Caco-2 (cell line): Measurements from ENCODE around the gene PLB1. TPM values are rescaled to one million over a fixed set of nuclear protein-coding genes. Genes with fewer than 3 reads are reported as not detected.

Experiments
- BruUV-seq: library from RNA; stranded (reverse); fragments of 400-500 nt; replicated peaks from 2 replicates; lab custom pipeline; 2021; lab: Mats Ljungman, UMichigan
- CTCF ChIA-PET: fragments of 300-600 bp; sonication (Branson Sonifier 250); formaldehyde crosslinking; loops from one replicate; lab custom pipeline; 2022; ENCODE audit warnings: antibody characterized with exemption; lab: Charles Lee
- POLR2A ChIA-PET: fragments of 300-600 bp; sonication (Branson Sonifier 250); formaldehyde crosslinking; loops from one replicate; lab custom pipeline; 2022; ENCODE audit warnings: antibody characterized with exemption; lab: Charles Lee
- DNase-seq, 2 experiments: peaks; one replicate each; pipeline versions ENCODE4 v3.0.0 to v3.0.0-alpha.2; 2020 to 2022
- H3K27me3 ChIP-seq: replicated peaks from 2 replicates; pipeline ENCODE4 v1.6.0; 2011; ENCODE audit warnings: low read length; ENCODE audit not compliant: control insufficient read depth, insufficient read depth
- H3K36me3 ChIP-seq: 2 replicates; pipeline ENCODE4 v1.5.1; 2011; ENCODE audit warnings: low read length; ENCODE audit not compliant: control insufficient read depth, insufficient read depth
- H3K4me1 ChIP-seq: fragments of 250-450 bp; sonication (Bioruptor Pico); 2 replicates; pipeline ENCODE4 v1.5.1; 2020; ENCODE audit warnings: mild to moderate bottlenecking
- H3K4me3 ChIP-seq: 2 replicates; pipeline ENCODE4 v1.5.1; 2011; ENCODE audit warnings: low read depth, mild to moderate bottlenecking, control low read depth, low read length
- H3K9me3 ChIP-seq: fragments of 250-450 bp; sonication (Bioruptor Pico); 2 replicates; pipeline ENCODE4 v1.5.1; 2020; ENCODE audit warnings: mild to moderate bottlenecking, moderate library complexity
- H3K27ac Mint-ChIP-seq: one replicate; pipeline ENCODE4 v1.8.0; 2022; ENCODE audit warnings: mixed read lengths; ENCODE audit not compliant: unreplicated experiment
- H3K27me3 Mint-ChIP-seq: one replicate; pipeline ENCODE4 v1.8.0; 2022; ENCODE audit warnings: mixed read lengths; ENCODE audit not compliant: insufficient read depth, unreplicated experiment
- H3K36me3 Mint-ChIP-seq: one replicate; pipeline ENCODE4 v1.8.0; 2022; ENCODE audit warnings: mild to moderate bottlenecking, mixed read lengths; ENCODE audit not compliant: insufficient read depth, unreplicated experiment
- H3K4me1 Mint-ChIP-seq: one replicate; pipeline ENCODE4 v1.8.0; 2022; ENCODE audit warnings: low read depth, mixed read lengths; ENCODE audit not compliant: unreplicated experiment
- H3K4me3 Mint-ChIP-seq: one replicate; pipeline ENCODE4 v1.8.0; 2022; ENCODE audit warnings: mild to moderate bottlenecking, moderate library complexity, mixed read lengths; ENCODE audit not compliant: unreplicated experiment
- H3K9me3 Mint-ChIP-seq: one replicate; pipeline ENCODE4 v1.8.0; 2022; ENCODE audit warnings: mixed read lengths; ENCODE audit not compliant: unreplicated experiment
- CTCF ChIP-seq, 2 experiments: fragments of 200-600 bp in 1 of 2; IDR thresholded peaks; 1 replicate in 1 of 2; 2 replicates in 1 of 2; pipeline versions ENCODE4 v1.5.1 to v1.8.0; 2011 to 2022; ENCODE audit warnings: antibody characterized with exemption in 1 of 2, control low read depth in 1 of 2, inconsistent platforms in 1 of 2, low read depth in 1 of 2, low read length in 1 of 2, mild to moderate bottlenecking in 1 of 2, moderate library complexity in 1 of 2; ENCODE audit not compliant: insufficient read depth in 1 of 2, severe bottlenecking in 1 of 2, unreplicated experiment in 1 of 2
- intact Hi-C: fragments of 100-400 bp; cut with micrococcal nuclease; formaldehyde crosslinking; loops from one replicate; pipeline ENCODE4 v1.10.0; 2022; ENCODE audit not compliant: unreplicated experiment
- total RNA-seq: library from RNA; stranded (reverse); gene quantifications from 2 replicates; pipeline ENCODE4 v1.2.3, GENCODE V29; 2022

PLB1 gene
- total RNA-seq, 1 experiment from 2014 or later, result 2.8 TPM

DNA sequence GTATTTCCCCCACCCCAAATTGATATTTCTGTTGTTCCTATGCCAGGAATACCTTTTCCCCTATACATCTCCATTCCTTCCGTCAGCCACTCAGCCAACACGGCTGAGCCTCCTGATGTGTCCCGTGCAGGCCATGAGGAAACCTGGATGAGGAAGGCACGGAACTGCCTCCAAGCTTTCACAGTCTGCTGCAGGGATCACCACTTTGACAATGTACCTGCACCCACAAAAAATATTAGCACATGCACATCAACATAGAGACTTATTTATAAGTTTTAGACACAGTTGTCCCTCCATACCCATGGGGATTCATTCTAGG is 154.4 kb downstream of the PLB1 start:
- POLR2A ChIA-PET, result no interaction called here

GRCh38 chr2:28652217-28652616 is 156.4 kb downstream of the PLB1 start:
- Mint-ChIP-seq H3K4me1 (peaks cover 67% of the 10 kb centered on the region), H3K4me3 (no peak overlapping the region), H3K36me3 (no peaks in the 10 kb centered on the region), H3K27me3 (no peaks in the 10 kb centered on the region), H3K9me3 (no peaks in the 10 kb centered on the region), H3K27ac (no peak overlapping the region)
- Histone ChIP-seq H3K9me3 (no peaks in the 10 kb centered on the region), H3K4me3 (no peak overlapping the region), H3K4me1 (peaks cover 72% of the 10 kb centered on the region), H3K27me3 (no peaks in the 10 kb centered on the region), H3K36me3 (no peaks in the 10 kb centered on the region)
- ChIA-PET CTCF (no interaction called here), POLR2A (no interaction called here)
- no peak for TF ChIP-seq CTCF (IDR thresholded peaks at IDR 0.05; ENCODE audit: insufficient read depth in 1 of 2, low read depth in 1 of 2, low read length in 1 of 2, severe bottlenecking in 1 of 2, unreplicated experiment in 1 of 2)
- BruUV-seq, result no TSS peak
- intact Hi-C loops, result no loop called here
- no peak for DNase-seq

More for the DNA sequence above, 154.4 kb downstream of the PLB1 start:
- intact Hi-C loops, result no loop called here
- Mint-ChIP-seq H3K4me3 (no peak overlapping the region), H3K4me1 (peaks cover 53% of the 10 kb centered on the region), H3K27ac (no peak overlapping the region), H3K9me3 (no peaks in the 10 kb centered on the region), H3K36me3 (no peaks in the 10 kb centered on the region), H3K27me3 (no peaks in the 10 kb centered on the region)
- Histone ChIP-seq H3K4me3 (no peak overlapping the region), H3K36me3 (no peaks in the 10 kb centered on the region), H3K27me3 (no peaks in the 10 kb centered on the region), H3K4me1 (peaks cover 55% of the 10 kb centered on the region), H3K9me3 (no peaks in the 10 kb centered on the region)
- no TSS peak for BruUV-seq
- no peak for DNase-seq
- TF ChIP-seq CTCF (IDR thresholded peaks at IDR 0.05; ENCODE audit: insufficient read depth in 1 of 2, low read depth in 1 of 2, low read length in 1 of 2, severe bottlenecking in 1 of 2, unreplicated experiment in 1 of 2), result no peak
- CTCF ChIA-PET, result no interaction called here

DNA sequence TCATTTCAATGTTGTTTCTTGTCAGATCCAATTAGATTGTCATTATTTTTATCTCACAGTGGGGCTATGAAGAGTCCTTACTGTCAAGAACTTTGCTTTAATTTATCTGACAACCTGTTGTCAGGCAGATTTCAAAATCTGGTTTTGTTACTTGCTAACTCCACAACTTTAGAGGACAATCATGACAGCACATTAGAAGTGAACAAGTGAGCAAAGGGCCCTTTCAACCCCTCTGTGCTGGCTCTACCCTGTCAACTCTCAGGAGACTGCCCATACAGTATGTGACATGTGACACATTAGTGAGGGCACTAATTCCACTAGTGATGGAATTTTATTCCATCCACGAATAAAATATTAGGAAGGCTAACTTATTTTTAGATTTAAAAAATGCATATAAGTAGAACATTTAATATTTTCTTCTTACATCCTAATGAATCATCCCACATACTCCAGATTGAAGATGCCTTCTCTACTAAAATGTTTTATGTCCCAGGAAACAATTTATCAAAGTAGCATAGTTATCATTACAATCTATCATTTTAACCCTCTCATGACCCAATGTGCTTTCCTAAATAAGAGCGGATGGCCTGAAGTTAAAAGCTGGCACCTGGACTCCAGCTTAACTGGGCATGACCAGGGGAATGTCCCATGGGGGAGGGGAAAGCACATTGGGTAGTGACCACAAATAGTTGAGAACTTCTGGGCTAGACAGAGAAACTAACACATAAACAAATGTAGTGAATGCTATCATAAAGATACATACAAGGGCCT is 158.2 kb downstream of the PLB1 start:
- TSS peak; percentile 69 for BruUV-seq
- no peaks in the 10 kb centered on the region for H3K9me3 ChIP-seq
- H3K27me3 ChIP-seq, result no peaks in the 10 kb centered on the region
- POLR2A ChIA-PET, result no interaction called here
- intact Hi-C loops, result loop anchor here (2.0 kb wide), 1 partner anchor 97 kb away; the partner anchor contains the start of gene PPP1CB
- Mint-ChIP-seq H3K9me3 (no peaks in the 10 kb centered on the region), H3K27ac (peak overlapping the region; percentile 75), H3K4me3 (peak overlapping the region; percentile 33), H3K27me3 (no peaks in the 10 kb centered on the region), H3K4me1 (peaks cover 64% of the 10 kb centered on the region), H3K36me3 (no peaks in the 10 kb centered on the region)
- no peak overlapping the region for H3K4me3 ChIP-seq
- CTCF ChIA-PET, result interaction anchor here (1.0 kb wide), 1 partner anchor 10 kb away, joined by 4 read pairs; no protein-coding TSS in a partner anchor
- peaks cover 61% of the 10 kb centered on the region for H3K4me1 ChIP-seq
- TF ChIP-seq CTCF (IDR thresholded peaks at IDR 0.05; ENCODE audit: insufficient read depth in 1 of 2, low read depth in 1 of 2, low read length in 1 of 2, severe bottlenecking in 1 of 2, unreplicated experiment in 1 of 2), result no peak
- DNase-seq, result no peak
- no peaks in the 10 kb centered on the region for H3K36me3 ChIP-seq
